Measurements from ENCODE around the gene TEX28.
"Not testable (repeated sequence)": the region's sequence is repeated elsewhere in the genome, so short reads cannot be mapped to it uniquely, and the experiment has no call there.

The TEX28 gene

DNA sequence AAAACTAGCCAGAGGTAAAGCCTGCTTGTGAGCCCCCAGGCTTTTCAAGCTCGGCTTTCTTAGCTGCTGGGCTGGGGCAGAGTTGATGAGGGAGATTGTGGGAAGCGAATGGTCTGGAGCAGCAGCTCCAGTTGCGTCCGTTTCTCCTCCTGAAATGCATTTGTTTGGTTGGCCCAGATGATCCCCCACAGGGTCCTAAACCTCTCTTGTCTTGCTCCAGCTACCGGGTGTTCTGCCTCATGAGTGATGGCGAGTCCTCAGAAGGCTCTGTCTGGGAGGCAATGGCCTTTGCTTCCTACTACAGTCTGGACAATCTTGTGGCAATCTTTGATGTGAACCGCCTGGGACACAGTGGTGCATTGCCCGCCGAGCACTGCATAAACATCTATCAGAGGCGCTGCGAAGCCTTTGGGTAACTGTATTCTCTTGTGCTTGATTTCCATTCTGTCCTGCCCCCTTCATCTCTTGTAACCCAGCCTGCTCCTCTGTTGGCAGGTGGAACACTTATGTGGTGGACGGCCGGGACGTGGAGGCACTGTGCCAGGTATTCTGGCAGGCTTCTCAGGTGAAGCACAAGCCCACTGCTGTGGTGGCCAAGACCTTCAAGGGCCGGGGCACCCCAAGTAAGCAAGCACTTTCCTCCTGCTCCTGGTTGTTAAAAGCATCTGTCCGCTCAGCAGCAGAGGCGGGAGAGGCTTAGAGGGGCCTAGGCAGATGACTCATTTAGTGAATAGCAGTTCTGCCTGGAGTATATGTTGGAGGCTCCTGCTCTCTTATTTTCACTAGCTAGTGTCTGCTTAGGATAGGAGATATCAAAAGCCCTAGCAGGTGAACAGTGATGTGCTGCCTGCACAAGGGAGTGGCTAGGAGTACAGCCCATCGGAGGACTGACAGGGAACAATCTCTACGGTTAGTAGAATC lies 16.0 kb upstream of the TEX28 start:
- no peak for DNase-seq (ENCODE audit: low read depth)

DNA sequence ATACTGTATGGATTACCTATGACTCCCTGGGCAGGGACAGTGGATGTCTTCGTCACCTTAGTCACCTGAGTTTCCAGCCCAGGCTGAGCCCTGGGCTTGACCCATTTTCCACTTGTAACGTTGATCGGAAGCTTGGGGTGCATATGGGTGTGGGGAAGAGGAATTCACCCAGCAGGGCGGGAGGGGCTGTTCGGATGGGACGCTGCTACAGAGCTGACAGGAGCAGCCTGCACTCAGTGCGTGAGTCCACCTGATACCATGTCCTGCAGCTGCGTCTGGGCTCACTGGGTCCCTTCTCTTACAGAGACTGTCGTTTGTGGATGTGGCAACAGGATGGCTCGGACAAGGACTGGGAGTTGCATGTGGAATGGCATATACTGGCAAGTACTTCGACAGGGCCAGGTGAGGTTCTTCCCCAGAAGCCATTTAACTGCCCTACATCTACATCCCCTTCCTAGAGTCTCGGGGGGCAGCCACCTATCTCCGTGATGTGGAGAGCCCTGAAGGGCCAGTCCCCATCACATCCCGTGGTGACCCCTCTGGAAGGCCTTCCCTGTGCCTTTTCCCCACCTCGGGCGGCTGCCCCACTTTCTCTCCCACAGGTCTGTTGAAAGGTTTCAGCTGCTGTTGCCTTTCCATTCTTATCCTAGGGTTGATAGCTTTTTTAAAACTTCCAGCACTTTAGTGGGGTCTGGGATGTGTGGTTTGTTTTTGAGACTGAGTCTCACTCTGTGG lies 14.3 kb upstream of the TEX28 start:
- no peak for DNase-seq (ENCODE audit: low read depth)

DNA sequence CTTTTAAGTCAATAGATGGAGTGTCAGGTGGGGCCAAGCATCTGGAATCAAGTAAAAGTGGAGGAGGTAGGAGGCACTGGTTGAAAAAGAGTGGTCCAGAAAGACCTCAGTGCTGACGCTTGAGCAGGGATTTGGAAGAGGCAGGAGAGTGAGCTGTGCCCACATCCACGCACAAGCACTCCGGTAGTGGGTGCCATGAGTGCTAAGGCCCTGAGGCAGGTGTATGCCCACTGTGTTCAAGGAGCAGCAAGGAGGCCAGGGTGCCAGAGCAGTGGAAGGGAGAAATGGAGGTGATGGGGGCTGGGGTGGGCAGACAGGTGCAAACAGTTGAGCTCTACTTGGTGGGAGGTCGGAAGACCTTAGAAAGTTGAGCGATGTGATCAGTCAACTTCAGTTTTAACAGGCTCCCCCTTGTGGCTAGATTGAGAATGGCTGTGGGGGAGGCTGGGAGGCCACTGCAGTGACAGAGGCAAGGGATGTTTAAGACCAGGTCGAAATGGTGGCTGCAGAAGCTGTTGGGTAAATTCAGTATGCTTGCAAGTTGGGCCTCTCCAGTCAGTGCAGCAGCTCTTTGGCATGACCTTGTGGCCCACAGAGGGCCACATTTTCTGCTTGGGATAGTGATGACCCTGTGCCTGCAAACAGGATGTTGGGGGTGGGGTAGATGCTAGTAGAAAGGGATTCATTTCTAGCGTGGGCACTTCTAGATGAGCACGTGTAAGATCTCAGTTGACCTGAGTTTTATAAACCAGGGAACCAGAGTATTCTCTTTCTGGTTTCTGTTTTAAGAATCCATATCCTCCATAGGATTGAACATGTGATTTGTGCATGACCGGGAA lies 13.4 kb upstream of the TEX28 start:
- DNase-seq (ENCODE audit: low read depth), result peak; percentile 51

DNA sequence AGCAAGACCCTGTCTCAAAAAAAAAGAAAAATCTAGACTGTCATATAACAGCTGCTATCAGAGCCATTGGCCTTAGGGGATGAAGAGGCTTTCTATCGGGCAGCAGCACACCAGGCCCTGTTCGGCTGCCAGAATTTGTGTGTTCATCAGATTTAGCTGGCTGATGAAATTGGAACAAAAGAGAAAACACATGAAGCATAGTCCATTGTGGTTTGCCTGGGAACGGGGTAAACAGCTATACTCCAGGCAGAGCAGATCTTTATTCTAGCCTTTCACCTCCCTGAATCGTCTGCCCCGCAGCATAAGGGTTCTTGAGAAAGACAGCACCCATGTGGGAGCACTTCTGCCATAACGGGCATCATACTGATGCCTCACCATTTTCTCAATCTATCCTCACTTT lies 12.3 kb upstream of the TEX28 start:
- DNase-seq (ENCODE audit: low read depth), result no peak

DNA sequence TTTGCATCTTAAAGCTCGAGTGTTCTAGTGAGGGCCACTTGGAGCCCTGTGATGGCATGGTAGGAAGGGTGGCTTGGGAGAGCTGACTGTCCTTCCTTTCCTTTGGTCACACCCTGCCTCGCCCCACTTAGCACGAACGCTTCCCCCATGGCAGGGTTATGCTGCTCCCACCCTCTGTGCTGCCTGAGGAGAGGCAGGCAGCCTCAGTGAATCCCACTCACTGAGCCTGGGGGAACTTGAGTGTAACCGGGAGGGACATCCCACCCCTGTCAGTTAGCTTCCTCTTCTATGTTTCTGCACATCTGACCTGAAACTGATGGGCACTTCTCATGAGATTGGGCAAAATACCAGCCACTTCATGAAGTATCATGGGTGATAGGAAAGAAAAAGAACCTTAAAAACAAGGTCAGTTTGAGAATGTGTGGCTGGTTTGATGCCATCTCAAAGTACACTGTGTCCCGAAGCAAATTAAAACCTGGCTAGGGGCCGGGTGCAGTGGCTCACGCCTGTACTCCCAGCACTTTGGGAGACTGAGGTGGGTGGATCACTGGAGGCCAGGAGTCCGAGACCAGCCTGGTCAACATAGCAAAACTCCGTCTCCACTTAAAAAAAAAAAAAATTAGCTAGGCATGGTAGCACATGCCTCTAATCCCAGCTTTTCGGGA lies 10.7 kb upstream of the TEX28 start:
- DNase-seq (ENCODE audit: low read depth), result no peak

DNA sequence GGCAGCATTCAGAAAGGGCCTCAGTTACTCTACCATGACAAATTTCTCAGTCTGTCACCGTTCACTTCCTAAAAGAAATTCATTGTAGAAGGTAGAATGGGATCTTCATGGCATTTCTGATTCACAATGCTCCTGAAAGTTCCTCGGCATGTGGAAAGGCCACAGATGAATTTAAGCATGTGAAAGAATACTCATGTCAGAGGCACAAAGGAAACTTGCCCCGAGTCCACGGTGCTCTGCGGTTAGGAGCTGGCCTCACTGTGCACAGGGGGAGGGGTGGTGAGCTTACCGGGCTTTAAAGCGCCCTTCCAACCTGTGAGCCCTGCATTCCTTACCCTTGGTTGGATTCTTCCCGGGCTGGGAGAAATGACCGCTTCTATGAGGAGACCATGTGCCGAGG lies 9.9 kb upstream of the TEX28 start:
- no peak for DNase-seq (ENCODE audit: low read depth)

DNA sequence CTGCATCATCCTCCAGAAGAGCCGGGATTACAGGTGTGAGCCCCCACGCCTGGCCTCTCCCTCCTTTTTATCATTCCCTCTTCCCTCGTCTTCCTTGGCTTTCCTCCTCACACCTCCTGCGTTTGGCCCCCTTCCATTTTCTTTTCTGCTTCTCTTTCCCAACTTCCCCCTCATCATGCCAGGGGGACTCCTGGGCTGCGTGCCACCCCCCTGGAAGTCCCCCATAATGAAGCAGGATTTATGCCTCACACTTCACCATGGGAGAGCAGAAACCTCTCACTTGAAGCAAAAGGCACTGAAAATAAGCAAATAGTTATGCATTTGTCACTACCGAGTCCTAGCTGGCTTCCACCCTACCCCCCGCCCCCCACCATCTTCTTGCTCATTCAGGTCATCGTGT lies 8.6 kb upstream of the TEX28 start:
- no peak for DNase-seq (ENCODE audit: low read depth)

DNA sequence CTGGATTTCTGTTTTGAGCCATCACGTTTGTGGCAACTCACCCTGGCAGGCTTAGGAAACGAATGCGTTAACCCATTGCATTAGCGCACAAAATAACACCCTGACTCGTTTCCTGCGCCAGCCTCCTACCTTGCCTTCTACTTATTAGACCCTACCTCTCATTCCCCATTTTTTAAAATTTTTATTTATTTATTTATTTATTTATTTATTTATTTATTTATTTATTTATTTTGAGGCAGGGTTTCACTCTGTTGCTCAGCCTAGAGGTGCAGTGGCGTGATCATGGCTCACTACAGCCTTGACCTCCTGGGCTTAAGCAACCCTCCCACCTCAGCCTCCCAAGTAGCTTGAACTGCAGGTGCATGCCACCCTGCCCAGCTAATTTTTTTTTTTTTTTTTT lies 8.1 kb upstream of the TEX28 start:
- DNase-seq (ENCODE audit: low read depth), result not testable (repeated sequence)

DNA sequence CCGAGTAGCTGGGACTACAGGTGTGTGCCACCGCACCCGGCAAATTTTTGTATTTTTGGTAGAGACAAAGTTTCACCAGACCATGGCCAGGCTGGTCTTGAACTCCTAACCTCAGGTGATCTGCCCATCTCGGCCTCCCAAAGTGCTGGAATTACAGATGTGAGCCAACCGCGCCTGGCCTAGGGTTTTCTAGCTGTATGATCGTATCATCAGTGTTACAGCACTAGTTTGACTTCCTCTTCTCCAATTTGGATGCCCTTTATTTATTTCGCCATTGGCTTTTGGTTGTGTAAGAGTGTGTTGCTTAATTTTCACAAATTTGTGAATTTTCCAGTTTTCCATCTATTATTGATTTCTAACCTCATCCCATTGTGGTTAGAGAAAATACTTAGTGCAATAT lies 5.9 kb upstream of the TEX28 start:
- DNase-seq (ENCODE audit: low read depth), result no peak

DNA sequence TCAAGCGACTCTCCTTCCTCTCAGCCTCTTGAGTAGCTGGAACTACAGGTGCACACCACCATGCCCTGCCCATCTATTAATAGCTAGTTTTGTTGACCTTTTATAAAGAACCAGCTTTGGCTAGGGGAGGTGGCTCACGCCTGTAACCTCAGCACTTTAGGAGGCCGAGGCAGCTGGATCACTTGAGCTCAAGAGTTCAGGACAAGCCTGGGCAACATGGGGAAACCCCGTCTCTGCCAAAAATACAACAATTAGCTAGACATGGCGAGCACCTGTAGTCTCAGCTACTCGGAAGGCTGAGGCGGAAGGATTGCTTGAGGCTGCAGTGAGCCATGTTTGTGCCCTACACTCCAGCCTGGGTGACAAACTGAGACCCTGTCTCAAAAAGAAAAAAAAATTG lies 3.4 kb upstream of the TEX28 start:
- DNase-seq (ENCODE audit: low read depth), result no peak

DNA sequence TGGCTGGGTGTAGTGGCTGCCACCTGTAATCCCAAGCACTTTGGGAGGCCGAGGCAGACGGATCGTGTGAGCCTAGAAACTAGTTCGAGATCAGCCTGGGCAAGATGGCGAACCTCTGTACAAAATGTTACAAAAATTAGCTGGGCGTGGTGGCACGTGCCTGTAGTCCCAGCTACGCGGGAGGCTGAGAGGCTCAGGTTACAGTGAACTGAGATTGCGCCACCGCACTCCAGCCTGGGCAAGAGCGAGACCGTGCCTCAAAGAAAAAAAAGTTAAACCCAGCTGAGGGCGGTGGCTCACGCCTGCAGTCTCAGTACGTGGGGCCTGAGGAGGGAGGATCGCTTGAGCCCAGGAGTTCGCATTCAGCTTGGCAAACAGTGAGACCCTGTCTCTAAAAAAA lies 1.8 kb upstream of the TEX28 start:
- no peak for DNase-seq (ENCODE audit: low read depth)

DNA sequence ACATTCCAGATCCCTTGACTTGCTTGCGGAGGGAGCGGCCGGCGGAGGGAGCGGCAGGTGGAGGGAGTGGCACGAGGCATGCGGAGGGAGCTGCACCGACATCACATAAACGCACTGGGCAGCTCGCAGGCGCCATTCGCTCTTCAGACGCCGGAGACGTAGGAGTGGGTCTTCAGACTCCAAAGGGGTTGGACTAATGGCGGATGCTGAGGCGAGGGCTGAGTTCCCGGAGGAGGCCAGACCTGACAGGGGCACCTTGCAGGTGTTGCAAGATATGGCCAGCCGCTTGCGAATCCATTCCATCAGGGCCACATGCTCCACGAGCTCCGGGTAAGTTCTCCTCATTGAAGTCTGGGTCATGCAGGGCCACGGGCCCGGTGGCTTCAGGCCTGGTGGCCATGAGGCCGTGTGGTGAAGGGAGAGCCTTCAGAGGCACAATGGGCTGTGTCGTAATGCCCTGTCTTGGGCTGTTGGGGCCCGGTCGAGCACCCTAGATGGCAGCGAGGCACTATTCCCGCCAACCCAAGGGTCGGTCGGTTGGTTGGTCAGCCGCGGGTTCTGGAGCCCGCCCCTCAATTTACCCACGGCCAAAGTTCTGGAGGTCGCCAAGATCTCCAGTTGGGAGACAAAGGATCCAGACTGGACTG lies 863 bp upstream of the TEX28 start, which contains the start of gene TKTL1:
TSS of gene TKTL1 (plus strand) at position 132 of the 647 bp plus-strand sequence. CDS start at position 197, 65 bp downstream.
- no peak for DNase-seq (ENCODE audit: low read depth)

DNA sequence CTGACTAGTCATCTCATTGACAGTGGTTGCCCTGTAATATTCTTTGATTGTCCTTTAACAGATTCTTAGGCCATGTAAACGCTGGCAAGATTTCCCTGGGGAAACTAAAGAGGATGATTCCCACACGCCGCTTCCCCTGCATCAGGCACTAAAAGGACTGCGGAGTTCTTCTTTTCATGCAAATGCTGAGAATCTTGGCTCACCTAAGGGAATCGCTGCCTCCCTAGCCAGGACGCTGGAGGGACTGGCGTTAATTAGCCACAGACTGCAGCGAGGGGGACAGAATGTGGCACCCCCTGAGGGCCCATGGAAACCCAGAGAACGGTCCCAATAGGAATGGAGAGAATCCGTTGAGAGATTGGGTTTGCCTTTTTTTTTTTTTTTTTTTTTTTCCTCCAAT lies 8.5 kb downstream of the TEX28 start:
- DNase-seq (ENCODE audit: low read depth), result not testable (repeated sequence)

DNA sequence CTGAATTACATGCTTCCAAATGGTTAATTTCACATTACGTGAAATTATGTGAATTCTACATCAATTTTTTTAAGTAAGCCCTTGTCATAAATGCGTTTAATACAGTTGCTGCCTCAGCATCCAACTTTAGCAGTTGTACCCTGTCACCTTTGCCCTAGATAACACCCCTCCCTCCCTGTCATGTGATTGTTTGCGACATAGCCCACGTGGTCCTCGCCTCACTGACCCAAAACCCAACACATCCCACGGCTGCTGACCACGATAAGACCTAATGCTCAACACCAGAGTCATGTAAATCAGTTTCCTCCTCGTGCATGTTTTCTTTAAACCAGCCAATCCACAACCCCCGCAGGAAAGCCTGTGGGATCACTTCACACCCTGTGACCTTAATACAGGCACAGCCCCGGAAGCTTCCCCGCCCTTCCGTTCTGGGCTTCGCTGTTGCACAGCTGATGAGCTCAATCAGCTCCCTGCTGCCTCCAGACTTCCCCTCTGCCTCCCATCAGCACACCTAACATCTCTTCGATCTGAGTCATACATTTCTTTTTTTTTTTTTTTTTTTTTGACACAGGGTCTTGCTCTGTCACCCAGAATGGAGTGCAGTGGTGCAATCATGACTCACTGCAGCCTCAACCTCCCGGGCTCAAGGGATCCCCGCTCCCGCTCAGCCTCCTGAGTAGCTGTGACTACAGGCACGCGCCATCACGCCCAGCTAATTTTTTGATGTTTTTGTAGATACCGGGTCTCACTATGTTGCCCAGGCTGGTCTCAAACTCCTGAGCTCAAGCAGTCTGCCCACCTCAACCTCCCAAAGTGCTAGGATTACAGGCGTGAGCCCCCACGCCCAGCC lies 10.2 kb downstream of the TEX28 start:
- DNase-seq (ENCODE audit: low read depth), result not testable (repeated sequence)

DNA sequence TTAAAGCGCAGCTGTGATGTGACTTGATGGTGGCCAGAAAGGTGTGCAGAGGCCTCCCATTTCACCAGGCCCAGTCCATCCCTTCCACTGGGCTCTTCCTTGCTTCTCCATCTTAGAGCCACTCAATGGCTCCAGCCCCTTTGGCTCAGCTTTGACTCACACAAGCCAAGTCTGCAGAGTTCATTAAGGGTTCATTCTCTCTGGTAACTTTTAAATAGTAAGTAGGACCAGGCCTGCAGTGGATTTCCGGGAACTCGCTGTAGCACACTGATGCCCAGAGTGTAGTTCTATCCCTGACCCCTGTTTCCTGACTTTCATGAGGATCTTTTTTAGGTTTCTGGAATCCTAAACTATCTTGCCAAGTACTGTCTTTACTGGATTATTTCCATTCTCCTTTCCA lies 25.7 kb downstream of the TEX28 start:
- DNase-seq (ENCODE audit: low read depth), result not testable (repeated sequence)

DNA sequence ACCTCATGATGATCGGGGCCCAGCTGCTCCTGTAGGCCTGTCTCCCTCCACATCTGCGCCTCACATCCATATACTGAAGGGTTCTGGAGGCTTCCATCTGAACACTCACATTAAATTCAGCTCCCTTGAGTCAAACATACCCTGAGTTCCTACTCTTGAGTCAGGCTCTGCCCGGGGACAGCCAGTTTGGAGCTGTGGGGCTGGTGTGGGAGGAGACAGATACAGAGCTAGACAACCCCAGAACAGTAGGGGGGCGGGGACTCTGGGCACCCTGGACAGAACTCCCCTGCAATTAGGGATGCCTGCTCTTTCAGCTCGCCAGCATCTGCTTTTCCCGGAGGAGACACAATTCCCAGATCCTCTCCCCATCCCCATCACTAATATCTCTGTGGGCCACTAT lies 31.9 kb downstream of the TEX28 start:
- not testable (repeated sequence) for DNase-seq (ENCODE audit: low read depth)

DNA sequence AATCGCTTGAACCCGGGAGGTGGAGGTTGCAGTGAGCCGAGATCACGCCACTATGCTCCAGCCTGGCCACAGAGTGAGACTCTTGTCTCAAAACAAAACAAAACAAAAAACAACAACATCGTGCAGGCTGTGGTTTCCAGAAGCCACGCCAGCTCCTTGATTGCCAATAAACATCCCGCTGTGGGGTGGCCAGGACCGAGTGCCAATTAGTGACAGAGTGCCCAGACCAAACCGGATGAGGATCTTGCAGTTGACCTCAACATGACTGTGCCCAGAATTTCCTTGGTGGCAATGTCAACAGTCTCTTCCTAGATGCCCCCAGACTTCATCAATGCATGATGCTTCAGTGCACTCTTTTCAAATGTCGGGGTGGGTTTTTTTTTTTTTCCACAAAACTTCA lies 36.2 kb downstream of the TEX28 start:
- not testable (repeated sequence) for DNase-seq (ENCODE audit: low read depth)

DNA sequence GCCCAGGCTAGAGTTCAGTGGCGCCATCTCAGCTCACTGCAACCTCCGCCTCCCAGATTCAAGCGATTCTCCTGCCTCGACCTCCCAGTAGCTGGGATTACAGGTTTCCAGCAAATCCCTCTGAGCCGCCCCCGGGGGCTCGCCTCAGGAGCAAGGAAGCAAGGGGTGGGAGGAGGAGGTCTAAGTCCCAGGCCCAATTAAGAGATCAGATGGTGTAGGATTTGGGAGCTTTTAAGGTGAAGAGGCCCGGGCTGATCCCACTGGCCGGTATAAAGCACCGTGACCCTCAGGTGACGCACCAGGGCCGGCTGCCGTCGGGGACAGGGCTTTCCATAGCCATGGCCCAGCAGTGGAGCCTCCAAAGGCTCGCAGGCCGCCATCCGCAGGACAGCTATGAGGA lies 37.6 kb downstream of the TEX28 start, which contains the start of gene OPN1MW3:
TSS of gene OPN1MW3 (plus strand) at position 301 of the 400 bp plus-strand sequence. CDS start at position 339, 38 bp downstream.
- not testable (repeated sequence) for DNase-seq (ENCODE audit: low read depth)

DNA sequence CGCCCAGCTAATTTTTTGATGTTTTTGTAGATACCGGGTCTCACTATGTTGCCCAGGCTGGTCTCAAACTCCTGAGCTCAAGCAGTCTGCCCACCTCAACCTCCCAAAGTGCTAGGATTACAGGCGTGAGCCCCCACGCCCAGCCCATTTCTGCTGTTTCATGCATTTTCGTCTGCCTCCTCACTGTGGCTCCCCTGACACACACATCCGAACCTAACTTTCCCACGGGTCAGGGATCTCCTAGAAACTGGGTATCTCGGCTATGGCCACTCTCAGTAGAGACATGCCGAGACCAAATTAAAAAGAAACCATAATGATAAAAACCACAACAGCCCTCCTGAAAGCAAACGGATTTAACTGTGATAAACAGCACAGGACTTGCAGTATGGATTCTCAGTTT lies 46.8 kb downstream of the TEX28 start:
- not testable (repeated sequence) for DNase-seq (ENCODE audit: low read depth)

Measured in stimulated activated CD8-positive, alpha-beta memory T cell treated with anti-CD3 and anti-CD28 coated beads, Interleukin-15, amount 100 ng/mL, for 24 hours (primary cell).